GM21423 (cell line): ENCODE results near the gene ZBTB22.

Experiments
- ATAC-seq: cut with Tn5 transposase; IDR thresholded peaks from one replicate; pipeline ENCODE4 v1.9.1; 2021; ENCODE audit warnings: mild to moderate bottlenecking, moderate library complexity; ENCODE audit not compliant: unreplicated experiment

ZBTB22 gene

DNA sequence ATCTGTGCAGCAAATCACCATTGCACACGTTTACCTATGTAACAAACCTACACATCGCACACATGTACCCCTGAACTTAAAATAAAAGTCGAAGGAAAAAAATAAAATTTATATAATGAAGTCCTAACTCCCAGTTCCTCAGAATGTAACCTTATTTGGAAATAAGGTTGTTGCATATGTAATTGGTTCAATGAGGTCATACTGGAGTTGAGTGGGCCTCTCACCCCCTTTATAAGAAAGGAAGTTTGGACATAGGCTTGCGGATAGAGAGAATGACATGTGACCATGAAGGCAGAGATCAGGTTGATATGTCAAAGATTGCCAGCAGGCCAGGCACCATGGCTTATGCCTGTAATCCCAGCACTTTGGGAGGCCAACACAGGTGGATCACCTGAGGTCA, 16.1 kb upstream of the ZBTB22 start:
- ATAC-seq: no peak

DNA sequence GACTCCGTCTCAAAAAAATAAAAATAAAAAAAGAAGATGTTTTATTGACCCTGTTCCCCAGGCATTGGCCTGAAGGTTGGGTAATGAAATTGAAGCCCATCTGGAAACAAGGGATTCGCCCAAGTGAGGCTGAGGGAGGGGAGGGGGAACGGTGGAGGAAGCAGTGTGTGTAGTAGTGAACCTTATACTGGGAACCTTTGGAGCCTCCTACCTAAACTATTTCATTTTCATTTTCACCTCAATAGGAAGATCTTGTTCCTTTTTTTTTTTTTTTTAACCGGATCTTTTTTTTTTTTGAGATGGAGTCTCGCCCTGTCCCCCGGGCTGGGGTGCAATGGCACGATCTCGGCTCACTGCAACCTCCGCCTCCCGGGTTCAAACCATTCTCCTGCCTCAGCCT, 13.2 kb upstream of the ZBTB22 start:
- no peak for ATAC-seq

DNA sequence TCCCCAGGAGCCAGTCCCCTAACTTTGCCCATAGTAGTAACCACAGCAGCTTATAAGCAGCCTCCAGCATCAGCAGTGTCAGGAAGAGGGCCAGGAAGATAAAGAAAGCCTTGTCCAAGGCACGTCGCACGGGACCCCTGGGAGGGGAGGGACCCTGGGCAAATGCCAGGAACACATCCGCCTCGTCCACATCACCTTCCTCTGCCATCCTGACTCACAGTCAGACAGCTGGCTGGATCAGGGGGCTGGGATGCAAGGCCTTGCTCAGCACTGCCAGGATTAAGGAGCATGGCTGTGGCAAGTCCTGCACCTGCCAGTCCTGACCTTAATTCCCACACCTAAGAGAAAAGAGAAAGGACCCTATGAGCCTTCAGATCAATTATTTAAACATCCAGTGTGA, 11.5 kb upstream of the ZBTB22 start:
- no peak for ATAC-seq

DNA sequence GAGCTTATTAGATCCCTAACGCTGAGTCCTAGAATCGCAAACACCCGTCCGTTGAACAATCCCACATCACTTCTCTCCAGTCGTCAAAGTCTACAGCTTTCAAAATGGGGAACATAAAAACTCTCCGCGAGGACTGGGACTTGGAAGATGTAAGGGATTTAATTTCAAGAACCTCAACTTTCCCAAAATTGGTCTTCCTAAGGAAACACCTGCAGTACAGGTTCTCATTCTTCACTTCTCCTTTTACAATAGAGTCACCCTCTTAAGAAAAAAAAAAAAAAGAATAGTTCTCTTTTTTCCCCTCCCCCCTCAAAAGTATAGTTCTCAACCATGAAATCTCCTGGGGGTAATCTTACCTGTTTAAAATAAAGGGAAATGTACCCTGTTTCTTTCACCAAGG, 6.6 kb upstream of the ZBTB22 start:
- no peak for ATAC-seq

DNA sequence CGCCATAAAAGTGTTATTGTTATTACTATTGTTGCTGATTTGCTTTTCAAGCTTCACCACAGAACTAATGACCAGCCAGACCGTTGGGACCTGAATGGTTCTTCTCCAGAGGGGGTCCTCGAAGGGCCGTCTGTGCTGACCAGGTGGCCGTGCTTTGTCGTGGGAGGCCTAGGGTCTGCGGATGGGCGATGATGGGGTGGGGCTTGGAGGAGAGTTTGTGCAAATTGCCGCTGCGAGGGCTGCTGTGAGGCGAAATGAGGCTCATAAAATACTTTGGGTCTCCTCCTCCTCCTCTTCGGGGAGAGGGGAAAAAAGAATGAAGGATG, 6.0 kb upstream of the ZBTB22 start:
- no peak for ATAC-seq

DNA sequence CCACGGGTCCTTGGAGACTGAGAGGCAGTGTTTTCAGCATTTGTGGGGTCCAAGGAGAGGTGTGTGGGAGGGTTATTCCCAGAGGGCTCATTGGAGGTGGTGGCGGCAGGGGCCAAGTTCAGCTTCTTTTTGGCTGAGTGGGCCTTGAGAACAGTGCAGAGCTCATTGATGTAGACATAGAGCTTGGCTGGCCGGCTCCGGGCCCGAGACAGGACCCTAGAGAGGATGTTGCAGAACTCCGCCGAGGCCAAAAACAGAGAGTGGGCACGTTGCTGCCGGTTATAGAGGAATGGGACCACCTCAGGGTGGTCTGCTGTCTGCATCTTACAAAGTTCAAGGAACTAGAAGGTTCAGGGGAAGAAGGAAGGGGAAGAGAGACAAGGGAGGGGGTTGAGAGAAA, 3.7 kb upstream of the ZBTB22 start:
- ATAC-seq: no peak

DNA sequence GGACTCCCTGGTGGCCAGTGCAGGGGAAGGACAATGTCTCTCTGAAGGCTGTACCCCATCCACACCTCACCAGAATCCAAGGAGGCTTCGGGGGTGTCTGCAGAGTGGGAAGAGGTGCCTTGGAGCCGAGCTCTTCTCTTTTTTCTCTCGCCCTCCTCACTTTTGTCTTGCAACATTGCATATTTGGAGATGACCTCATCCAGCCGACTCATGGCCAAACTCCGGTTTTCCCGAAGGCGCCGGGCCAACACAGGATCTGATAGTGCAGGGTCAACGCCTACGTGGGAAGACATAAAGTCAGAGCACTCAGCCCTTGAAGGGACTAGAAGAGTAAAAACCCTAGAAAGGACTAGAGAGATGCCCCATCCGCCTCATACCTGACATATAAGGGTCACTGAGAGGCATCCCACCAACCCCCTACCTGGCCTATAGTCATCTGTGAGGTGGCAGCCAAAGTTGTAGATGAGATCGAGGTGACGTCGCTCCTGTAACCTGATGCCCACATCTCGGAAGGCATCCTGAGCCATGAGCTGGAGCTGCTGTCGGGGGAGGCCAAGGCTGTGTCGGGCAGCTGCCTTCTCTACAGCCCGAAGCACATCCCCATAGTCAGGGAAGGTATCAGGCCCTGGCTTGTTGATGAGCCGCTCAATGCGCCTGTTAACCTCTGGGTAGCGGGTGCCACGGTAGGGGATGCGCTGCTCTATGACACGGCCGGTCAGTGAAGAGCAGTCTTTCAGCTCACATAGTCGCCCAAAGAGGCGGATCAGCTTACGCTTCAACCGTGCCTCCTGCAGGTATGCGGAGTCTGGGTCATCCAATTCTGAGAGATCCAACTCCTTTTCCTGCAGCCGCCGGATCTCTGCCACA, 3.0 kb upstream of the ZBTB22 start:
- no peak for ATAC-seq

DNA sequence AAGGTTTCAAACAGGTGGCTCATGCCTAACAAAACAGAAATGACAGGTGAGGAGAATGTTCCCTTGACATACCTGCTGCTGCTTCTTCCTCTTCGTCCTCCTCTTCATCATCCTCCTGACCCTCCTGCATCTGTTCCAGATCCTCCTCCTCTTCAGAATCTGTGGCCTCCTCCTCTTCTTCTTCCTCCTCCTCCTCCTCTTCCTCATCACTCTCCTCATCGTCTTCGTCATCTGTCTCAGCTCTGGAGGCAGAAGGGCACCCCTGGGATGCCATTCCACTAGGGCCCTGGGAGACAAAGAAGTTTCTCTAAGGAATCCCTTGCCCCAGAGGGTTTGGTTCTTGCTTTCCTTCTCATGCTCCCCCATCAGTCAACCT, 2.4 kb upstream of the ZBTB22 start:
- no peak for ATAC-seq

DNA sequence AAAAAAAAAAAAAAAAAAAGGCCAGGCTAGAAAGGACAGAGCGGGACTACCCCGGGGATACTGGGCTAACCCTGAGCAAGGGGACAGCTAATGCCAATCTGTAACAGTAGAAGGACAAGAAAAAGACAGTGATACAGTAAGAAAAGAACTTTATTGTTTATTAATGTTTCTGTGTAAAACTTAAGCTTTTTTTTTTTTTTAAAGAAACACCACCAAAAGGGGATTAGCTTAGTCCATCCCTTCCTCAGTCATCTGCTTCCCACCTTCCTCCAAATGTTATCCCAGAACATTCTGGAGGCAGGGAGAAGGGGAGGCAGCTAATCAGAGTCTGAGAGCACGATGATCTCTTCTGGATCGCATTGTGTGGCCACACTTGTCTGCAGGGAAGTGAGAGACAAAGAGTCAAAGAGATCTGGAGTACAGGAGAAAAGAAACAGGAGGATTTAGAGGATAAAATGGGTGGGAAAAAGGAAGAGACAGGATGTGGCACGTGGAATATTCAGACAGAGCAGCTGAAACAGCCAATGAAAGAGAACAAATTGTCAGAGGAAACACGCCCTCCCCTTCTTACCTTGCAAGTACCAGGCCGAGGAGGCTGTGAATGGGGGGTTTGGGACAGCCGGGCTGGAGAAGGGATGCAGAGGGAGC, 1.0 kb upstream of the ZBTB22 start:
- ATAC-seq: no peak

DNA sequence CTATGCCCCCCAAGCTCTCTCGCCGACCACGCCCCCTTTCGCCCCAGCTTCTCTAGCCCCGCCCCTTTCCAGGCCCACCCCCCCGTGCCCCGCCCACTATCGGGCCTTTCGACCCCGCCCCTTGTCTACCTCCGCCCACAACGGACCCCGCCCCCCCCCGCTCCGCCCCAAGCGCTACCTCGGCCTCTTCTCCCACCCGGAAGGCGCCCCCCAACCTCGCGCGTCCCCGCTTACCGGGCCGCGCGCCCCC, 200 bp downstream of the ZBTB22 start:
- no peak for ATAC-seq

DNA sequence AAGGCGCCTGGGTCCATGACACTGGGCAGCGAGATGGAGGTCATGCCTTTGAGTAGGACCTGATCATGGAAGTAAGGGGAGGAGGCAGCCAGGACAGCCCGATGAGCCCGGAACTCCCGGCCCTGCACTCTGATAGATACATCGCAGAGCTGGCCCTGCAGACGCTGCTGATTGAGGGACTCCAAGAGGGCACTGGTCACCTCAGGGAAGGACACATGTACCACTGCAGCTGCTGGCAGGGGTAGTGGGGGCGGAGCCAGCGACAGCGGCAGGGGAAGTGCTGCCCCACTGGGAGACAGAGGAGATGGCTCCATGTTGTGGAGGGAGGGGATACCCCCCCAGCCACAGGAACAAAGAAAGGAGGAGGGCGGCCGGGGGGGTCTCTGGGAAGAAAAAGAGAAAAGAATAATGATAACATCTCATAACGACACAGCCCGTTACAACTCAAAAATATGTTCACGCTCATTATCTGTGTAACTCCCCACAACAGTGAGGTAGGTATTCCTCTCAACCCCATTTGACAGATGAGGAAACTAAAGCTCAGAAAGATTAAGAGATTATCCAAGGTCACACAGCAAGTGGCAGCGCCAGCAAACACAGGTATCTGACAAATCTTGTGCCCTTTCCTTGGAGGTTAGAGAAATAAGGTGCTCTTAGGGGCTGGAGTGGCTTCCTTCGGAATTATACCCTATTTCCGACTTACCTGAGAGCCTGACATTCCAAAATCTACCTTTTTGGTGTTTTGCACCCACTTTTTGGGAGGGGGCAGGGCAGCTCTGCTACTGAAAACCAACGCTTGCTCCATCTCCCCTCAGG, 733 bp downstream of the ZBTB22 start:
- no peak for ATAC-seq

DNA sequence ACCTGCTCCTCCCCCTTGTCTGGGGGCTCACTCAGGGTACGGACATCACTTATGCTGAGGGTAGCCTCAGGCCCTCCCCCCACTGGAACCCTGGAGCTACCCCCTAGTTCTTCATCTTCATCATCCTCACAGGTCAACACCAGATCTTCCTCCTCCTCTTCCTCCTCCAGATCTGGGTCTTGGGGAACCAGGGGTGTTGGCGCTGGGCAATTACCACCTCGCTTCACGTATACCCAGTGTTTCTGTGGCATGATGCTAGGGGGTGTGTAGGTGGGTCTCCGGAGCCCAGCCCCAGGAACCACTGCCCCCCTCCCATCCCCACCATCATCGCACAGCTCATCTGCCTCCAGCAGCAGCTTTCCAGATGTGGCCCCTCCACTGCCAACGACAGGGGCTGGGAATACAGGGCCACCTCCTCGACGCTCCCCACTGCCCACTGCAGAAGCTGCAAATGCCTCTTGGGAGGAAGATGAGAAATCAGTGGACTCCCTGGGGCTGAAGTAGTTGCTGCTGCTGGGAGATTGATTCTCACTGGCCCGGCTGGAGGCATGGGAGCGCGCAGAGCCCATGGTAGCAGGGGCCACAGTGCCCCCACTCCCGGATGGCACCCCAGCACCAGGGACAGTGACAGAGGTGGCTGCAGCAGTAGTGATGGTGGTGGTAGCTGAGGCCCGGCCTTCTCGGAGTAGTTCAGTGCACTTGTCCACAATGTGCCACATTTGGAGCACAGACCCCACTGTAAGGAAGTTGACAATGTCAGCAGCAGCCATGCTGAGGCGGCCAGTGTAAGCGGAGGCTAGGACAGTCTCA, 1.5 kb downstream of the ZBTB22 start:
- no peak for ATAC-seq

DNA sequence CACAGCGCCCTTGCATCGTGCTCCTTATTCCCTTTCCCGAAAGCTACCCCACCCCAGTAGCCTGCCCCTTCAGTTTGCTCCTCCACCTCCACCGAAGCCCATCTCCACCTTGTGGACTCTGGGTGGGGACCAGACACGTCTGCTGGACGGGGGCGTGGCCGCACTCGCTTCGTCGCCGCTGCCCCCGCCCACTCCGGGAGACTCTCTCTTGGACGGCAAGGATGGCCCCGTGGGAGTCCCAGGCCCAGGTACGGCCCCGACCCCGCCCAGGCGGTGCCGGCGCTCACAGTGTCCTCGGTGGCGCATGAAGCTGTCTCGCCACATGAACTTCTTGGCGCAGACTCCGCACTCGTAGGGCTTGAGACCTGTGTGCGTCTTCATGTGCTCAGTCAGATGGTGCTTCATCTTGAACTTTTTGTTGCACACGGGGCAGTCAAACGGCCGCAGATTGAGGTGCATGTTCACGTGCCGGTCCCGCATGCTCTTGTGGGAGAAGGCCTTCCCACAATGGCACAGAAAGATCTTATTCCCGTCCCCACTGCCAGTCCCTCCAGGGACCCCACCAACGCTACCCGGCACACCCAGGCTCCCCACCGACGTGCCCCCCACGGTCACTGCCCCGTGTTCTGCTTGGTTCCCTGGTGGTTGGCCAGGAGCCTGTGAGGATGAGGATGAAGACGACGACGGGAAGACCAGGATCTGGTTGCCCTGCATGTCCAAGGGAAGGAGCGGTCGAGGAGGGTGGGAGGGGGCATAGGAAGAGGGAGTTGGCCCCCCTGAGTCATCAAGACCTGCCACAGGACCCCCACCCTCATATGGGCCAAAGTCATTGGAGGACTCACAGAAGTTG, 2.4 kb downstream of the ZBTB22 start:
- no peak for ATAC-seq

DNA sequence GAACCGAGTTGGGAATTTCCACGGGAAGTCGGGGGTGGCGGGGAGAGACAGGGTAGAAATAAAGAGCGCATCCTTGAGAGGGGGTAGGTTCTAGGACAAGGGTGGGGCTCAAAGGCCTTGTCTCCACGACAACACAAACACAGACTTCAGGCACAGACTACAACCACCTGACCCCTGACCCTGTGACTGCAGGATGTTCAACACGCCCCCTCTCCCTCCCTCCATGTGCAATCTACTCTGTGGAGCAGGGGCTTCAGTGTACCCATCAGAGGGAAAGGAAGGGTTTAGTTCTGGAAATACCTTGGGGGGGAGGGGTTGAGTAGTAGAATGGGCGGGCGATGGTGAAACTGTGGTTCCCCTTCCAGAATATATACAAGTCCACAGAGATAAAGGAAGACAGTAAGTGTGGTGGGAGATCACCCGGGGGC, 3.0 kb downstream of the ZBTB22 start:
- ATAC-seq: no peak

DNA sequence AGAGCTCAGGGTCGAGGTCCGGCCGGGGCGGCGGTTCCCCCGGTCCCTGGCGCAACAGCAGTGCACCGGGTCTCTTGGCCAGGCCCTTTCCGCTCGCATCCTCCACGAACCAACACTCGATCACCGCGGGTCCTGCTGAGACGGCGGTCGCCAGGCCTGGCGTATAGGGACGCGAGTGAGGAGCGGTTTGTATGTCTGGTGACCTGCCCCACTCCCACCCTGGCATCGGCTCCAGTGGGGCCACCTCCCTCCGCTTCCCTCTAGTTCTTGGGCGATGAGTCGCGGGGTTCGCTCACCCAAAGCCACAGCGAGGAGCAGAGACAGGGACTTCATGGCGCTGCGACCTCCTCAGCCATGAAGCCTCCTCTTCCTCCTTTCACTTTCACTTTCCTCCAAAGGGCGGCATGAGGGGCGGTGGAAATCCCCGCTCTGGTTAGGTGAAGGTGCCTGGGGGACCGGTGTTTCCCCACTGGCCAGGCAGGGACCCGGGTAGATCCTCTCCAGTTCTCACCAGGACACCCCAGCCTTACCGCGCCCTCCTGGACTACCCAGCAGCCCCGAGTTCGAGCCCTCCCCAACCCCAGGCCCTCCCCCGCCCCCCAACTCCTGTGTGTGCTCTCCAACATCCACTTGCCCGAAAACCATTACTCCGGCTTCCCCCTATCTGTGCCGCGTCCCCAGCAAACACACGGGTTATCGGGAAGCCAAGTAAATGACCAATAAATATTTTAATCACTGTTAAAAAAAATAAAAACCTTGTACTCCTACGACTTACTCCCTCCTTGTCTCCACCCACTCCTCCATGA, 3.6 kb downstream of the ZBTB22 start, which contains the start of gene TAPBP:
Gene TAPBP, minus strand, starts transcription at position 370 of the 806 bp plus-strand sequence. Its CDS starts 37 bp downstream, at position 333.
- ATAC-seq: peak; percentile 35

DNA sequence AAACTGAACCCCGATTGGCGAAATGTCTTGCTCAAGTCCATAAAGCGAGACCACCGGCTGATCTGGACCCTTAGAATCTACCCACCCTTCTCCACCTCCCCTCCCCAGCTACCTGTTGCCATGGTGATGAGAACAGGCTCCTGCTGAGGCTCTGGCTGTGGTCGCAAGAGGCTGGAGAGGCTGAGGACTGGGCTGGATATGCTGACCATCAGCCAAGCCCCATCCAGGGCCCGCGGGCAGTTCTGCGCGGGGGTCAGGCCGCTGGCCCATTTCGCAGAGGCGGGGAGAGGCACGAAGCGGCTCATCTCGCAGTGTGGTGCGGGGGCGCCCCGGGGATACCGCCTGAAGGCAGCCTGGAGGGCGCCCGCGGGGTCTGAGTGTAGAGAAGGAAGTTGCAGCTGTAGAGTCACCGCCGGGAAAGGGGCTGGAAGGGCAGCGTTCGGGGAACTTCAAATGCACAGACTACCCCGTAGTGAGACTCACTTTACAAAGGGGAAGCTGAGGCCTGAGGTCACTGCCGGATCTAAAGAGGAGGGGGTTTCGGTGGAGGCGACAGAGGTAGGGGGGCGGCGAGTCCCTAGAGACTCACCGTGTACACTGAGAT, 4.3 kb downstream of the ZBTB22 start:
- peak; percentile 3 for ATAC-seq

DNA sequence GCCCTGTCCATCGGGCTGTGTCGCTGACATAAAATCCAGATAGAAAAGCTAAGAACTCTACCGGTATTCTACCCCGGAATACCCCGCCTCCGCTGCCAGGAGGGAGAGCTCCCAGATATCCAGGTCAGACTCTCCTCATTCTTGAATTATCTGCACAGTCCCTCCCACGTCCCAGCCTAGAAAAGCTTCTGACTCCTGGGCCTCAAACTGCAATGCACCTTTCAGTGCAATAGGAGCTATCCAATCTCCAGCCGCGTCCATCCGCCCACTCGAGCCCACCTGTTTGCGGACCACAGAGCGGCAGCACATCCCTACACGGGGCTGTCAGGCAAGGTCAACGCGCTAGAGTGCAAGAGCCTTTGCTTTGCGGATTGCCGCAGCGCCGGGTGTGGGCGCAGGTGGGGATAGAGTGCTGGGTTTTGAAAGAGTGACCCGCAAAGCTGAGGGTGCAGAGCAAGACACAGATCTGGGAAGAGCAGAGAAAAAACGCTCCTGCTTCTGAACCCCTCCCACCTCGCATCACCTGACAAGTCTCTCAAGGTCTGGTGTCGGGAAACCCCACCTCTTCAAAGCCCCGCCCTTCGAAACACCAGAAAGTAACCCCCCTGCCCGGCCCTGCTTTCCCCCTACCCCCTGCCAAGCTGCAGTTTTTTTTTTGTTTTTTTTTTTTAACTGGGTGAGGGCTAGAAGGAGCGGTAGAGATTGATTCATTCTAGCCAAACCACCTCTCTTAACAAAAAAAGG, 5.0 kb downstream of the ZBTB22 start:
- peak; percentile 29 for ATAC-seq

DNA sequence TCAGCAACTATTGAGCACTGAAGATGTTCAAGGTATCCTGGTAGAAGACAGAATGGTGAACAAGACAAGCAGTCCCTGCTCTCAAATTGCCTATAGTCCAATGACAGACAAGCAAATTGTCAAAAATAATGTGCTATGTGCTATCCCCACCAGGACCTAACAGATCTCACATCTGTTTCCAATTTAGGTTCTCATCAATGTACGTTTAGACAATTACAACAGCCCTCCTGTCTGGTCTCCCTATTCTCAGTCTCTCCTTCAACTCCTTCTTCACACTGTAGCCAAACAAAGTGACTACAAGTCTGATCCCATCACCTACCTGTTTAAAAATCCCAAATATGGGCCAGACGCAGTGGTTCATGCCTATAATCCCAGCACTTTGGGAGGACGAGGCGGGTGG, 11.2 kb downstream of the ZBTB22 start:
- no peak for ATAC-seq
